Measurements from ENCODE around the gene LRMDA. TPM values are rescaled to one million over a fixed set of nuclear protein-coding genes. Genes with fewer than 3 reads are reported as not detected.

Gene LRMDA
- total and polyA plus RNA-seq, 2 donors (not counting 3 experiments of a cell fraction or from before 2014, with no cell fraction given) = 9.7 to 18.0 TPM

DNA sequence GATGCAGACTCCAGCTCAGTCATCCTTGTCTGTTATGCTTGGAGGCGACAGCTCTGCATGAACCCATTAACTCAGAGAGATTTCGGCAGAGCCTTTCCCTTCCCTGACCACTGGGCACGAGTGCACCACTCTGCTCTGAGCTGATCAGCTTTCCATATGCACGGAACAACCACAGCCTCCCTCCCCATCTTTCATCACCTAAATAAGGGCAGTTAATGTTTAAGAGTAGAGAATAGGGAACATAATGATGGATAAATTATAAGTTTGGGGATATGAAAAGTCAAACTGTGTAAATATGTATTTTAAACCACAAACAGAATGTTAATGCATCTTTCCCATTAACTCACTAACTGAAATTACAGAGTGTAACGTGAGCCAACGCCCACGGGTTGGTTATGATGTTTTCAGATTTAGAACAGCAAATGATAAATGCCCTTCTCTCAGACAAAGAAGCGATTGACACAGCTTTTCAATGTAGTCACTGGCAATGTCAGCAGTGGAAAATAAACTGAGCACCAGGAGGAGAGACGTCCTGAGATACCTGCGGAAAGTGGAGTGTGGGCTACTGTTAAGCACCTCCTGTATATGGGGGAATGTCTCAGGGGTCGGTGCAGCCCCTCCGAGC is 658.2 kb downstream of the LRMDA start:
- FAIRE-seq = no peak
- CTCF ChIA-PET = no interaction called here

More for the DNA sequence above, 658.2 kb downstream of the LRMDA start:
- H3K27me3 ChIP-seq (ENCODE audit: control insufficient read depth in 2 of 2, insufficient read depth in 2 of 2, low read length in 2 of 2) = no peaks in the 10 kb centered on the region
- H3K4me3 ChIP-seq (replicated peaks in 1 of 3; ENCODE audit: insufficient read depth in 1 of 3, low read depth in 1 of 3, low read length in 3 of 3) = no peak overlapping the region
- H3K9me1 ChIP-seq (replicated peaks; ENCODE audit: control insufficient read depth, extremely low read depth, insufficient read depth, low read length) = no peaks in the 10 kb centered on the region
- BruUV-seq (replicated peaks) = no TSS peak
- H2AFZ ChIP-seq (ENCODE audit: low read depth, low read length) = no peak overlapping the region
- no peaks in the 10 kb centered on the region for H3K4me1 ChIP-seq (ENCODE audit: control insufficient read depth, extremely low read depth, insufficient read depth, low read length)
- H3K36me3 ChIP-seq (ENCODE audit: control insufficient read depth in 2 of 2, extremely low read depth in 1 of 2, insufficient read depth in 2 of 2, low read length in 2 of 2) = no peaks in the 10 kb centered on the region
- intact Hi-C loops (cut with micrococcal nuclease) (no loop called here), dilution Hi-C loops (cut with MboI; ENCODE audit: extremely low pct_ligation_motif_present, low sequenced_read_pairs) (no loop called here)
- H3K79me2 ChIP-seq (ENCODE audit: control insufficient read depth, insufficient read depth, low read length) = no peaks in the 10 kb centered on the region
- DNase-seq (ENCODE audit: low read depth, low spot score) = no peak
- no peak overlapping the region for H3K4me2 ChIP-seq (ENCODE audit: insufficient read depth, low read length)
- H3K27ac ChIP-seq (ENCODE audit: insufficient read depth, low read depth, low read length) = no peak overlapping the region
- H3K9ac ChIP-seq (replicated peaks; ENCODE audit: extremely low read depth, insufficient read depth, low read length) = no peak overlapping the region
- H4K20me1 ChIP-seq (replicated peaks; ENCODE audit: control insufficient read depth, extremely low read depth, insufficient read depth, low read length) = no peaks in the 10 kb centered on the region
- POLR2A ChIA-PET = no interaction called here
- H3K9me3 ChIP-seq (replicated peaks; ENCODE audit: control insufficient read depth, insufficient read depth, low read length) = no peaks in the 10 kb centered on the region
- TF ChIP-seq JUN (IDR thresholded peaks at IDR 0.05; ENCODE audit: borderline replicate concordance, insufficient read depth, insufficient read length, low read depth) = no peak
- no peak for TF ChIP-seq POLR2A (IDR thresholded peaks at IDR 0.05; ENCODE audit: low read depth, low read length)
- no peak for TF ChIP-seq FOS (IDR thresholded peaks at IDR 0.05; ENCODE audit: borderline replicate concordance, insufficient read depth, low read length)
- TF ChIP-seq POLR2AphosphoS5 (IDR thresholded peaks at IDR 0.05; ENCODE audit: insufficient read depth, low read depth, low read length) = no peak
- no peak for TF ChIP-seq GATA2 (IDR thresholded peaks at IDR 0.05; ENCODE audit: insufficient read depth, insufficient read length, low read depth, low read length)
- no peak for TF ChIP-seq MYC (IDR thresholded peaks at IDR 0.05; ENCODE audit: low read depth, low read length)
- TF ChIP-seq EZH2 (IDR thresholded peaks at IDR 0.05; ENCODE audit: borderline replicate concordance, low read depth, low read length, severe bottlenecking) = no peak
- TF ChIP-seq, protein P1, sequence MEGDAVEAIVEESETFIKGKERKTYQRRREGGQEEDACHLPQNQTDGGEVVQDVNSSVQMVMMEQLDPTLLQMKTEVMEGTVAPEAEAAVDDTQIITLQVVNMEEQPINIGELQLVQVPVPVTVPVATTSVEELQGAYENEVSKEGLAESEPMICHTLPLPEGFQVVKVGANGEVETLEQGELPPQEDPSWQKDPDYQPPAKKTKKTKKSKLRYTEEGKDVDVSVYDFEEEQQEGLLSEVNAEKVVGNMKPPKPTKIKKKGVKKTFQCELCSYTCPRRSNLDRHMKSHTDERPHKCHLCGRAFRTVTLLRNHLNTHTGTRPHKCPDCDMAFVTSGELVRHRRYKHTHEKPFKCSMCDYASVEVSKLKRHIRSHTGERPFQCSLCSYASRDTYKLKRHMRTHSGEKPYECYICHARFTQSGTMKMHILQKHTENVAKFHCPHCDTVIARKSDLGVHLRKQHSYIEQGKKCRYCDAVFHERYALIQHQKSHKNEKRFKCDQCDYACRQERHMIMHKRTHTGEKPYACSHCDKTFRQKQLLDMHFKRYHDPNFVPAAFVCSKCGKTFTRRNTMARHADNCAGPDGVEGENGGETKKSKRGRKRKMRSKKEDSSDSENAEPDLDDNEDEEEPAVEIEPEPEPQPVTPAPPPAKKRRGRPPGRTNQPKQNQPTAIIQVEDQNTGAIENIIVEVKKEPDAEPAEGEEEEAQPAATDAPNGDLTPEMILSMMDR (IDR thresholded peaks at IDR 0.05; ENCODE audit: extremely low read depth in 1 of 2, insufficient read depth in 1 of 2, low read depth in 1 of 2, low read length in 2 of 2) = no peak
- TF ChIP-seq, protein P2, sequence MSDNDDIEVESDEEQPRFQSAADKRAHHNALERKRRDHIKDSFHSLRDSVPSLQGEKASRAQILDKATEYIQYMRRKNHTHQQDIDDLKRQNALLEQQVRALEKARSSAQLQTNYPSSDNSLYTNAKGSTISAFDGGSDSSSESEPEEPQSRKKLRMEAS (IDR thresholded peaks at IDR 0.05; ENCODE audit: insufficient read depth, insufficient read length) = no peak
